Skin epidermis (tissue), 12 donors: ENCODE measurements around the gene EVPL.
"Not testable (repeated sequence)": the region's sequence is repeated elsewhere in the genome, so short reads cannot be mapped to it uniquely, and the experiment has no call there.

Experiments
- H3K27ac ChIP-seq, 21 experiments: fragments of 200-600 bp; sonication (generic) in 11 of 21; one replicate each; pipeline ENCODE4 v1.5.0; 2020; ENCODE audit warnings: mild to moderate bottlenecking in 3 of 21, inconsistent platforms in 2 of 21, moderate library complexity in 2 of 21
- H3K4me3 ChIP-seq, 7 experiments: fragments of 200-600 bp; sonication (generic) in 2 of 7; one replicate each; pipeline ENCODE4 v1.5.0; 2020; ENCODE audit warnings: inconsistent platforms in 2 of 7, mild to moderate bottlenecking in 2 of 7, moderate library complexity in 1 of 7

EVPL gene

GRCh38 chr17:76049836-76050537, 22.9 kb upstream of the EVPL start:
- Histone ChIP-seq H3K27ac (peak overlapping the region in 4 of 21 experiments; percentile 5 to 42 (median 26)), H3K4me3 (no peak overlapping the region)

- Histone ChIP-seq H3K4me3 (no peak overlapping the region), H3K27ac (no peak overlapping the region)
These were observed 22.1 kb upstream of the EVPL start for GRCh38 chr17:76049239-76049638.

- no peak overlapping the region for H3K4me3 ChIP-seq
- no peak overlapping the region for H3K27ac ChIP-seq
These were observed 21.6 kb upstream of the EVPL start for GRCh38 chr17:76048711-76049110.

- H3K4me3 ChIP-seq = no peak overlapping the region
- no peak overlapping the region for H3K27ac ChIP-seq
These were observed 21.0 kb upstream of the EVPL start for GRCh38 chr17:76048025-76048605.

DNA sequence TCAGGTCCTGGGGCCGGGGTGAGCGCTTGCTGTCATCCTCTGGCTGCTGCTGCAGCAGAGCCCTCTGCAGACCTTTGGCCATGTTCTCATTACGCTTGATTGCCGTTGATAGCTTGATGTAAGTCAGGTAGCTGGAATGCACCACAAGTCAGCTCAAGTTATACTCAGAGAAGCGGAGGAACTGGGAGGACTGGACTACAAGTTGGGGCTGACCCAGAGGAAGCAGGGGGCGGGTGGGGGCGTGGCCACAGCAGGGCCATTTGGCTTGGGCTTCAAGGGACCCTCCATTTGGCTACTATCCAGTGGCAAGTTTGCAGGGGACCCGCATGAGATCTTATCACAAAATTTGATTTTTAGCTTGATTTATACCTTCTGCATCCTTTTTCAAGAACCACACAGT, 19.0 kb upstream of the EVPL start:
- H3K4me3 ChIP-seq = no peak overlapping the region
- H3K27ac ChIP-seq = peak overlapping the region in 1 of 21 experiments; percentile 3

DNA sequence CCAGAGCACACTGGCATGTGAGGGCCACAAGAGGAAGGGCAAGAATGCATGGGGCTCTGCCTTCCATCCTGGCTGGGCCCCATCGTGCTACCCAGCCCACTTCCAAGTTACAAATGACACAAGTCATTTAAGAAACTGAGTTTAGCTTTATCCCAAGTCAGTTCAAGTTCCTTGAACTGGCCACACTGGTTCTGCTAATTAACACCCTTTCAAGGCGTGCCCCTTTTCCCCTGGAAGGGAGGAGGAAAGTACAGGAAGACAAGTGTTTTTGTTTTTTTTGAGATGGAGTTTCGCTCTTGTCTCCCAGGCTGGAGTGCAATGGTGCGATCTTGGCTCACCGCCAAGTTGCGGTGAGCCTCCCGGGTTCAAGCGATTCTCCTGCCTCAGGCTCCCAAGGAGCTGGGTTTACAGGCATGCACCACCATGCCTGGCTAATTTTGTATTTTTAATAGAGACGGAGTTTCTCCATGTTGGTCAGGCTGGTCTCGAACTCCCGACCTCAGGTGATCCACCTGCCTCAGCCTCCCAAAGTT, 17.4 kb upstream of the EVPL start:
- not testable (repeated sequence) for H3K4me3 ChIP-seq
- peak overlapping the region in 10 of 21 experiments; percentile 16 to 69 (median 48) for H3K27ac ChIP-seq

- peak overlapping the region in 1 of 21 experiments; percentile 69 for H3K27ac ChIP-seq
- H3K4me3 ChIP-seq = not testable (repeated sequence)
These were observed 15.8 kb upstream of the EVPL start for GRCh38 chr17:76042868-76043267.

DNA sequence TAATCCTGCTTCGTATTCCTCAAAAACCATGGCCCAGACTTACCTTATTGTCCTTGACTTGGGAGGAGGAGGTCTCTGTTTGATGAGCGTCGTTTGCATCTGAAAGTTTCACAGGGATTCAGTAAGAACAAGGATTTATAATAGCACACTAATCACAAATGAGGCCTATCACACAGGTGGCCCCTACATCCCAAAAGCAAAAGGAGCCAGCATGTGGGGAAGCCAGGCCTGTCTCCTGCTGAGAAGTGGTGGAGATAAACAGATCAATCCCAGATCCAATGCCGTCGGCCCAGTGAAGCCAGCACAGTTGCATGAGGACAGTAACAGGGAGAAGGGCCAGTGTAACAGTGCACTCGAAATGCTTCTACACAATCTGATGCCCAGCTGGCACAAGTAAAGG, 13.3 kb upstream of the EVPL start:
- no peak overlapping the region for H3K27ac ChIP-seq

DNA sequence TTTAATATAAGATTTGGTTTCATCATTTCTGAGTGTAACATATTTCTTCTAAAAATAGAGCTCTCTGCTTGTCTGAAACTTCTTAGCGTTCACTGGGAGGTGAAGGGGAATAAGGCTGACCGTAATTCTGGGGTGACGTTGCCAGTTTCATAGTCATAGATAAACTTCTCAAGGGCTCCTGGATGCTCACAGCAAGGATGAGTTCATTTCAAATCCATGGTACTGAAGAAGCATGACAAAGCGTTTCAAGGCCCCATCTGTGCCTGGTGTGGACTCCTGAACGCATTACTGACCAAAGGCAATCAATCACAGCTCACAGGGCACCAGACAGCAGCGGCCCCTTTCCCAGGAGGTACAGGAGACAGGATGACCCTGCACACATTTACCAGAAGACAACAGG, 12.0 kb upstream of the EVPL start:
- no peak overlapping the region for H3K27ac ChIP-seq
- no peak overlapping the region for H3K4me3 ChIP-seq

More for the DNA sequence above, 13.3 kb upstream of the EVPL start:
- H3K4me3 ChIP-seq = no peak overlapping the region

- Histone ChIP-seq H3K27ac (no peak overlapping the region), H3K4me3 (no peak overlapping the region)
These were observed 10.9 kb upstream of the EVPL start for GRCh38 chr17:76038050-76038449.

- H3K4me3 ChIP-seq = no peak overlapping the region
- H3K27ac ChIP-seq = no peak overlapping the region
These were observed 9.6 kb upstream of the EVPL start for GRCh38 chr17:76036497-76037261.

GRCh38 chr17:76034428-76035350, 7.6 kb upstream of the EVPL start:
- H3K4me3 ChIP-seq = no peak overlapping the region
- no peak overlapping the region for H3K27ac ChIP-seq

DNA sequence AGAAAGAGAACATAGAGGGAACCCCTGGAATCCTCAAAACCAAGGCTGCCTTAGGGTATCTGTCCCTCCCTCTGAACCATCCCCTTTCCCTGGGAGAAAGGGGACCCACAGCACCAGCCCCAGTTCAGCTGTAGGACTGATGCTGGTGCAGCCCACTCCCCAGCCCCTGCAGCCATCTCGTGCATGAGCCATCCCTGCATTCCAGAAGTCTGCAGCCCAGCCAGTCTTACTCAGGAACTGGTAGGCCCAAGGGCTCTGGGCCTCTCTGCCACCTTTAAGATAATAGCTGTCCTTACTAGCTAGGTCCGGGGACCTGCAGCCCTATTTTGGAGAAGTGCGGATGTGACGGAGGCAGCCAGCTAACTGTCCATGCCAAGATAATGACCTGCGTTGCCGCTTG, 6.0 kb upstream of the EVPL start:
- H3K4me3 ChIP-seq = no peak overlapping the region
- H3K27ac ChIP-seq = no peak overlapping the region

GRCh38 chr17:76032780-76033108, 5.6 kb upstream of the EVPL start:
- Histone ChIP-seq H3K27ac (no peak overlapping the region), H3K4me3 (no peak overlapping the region)

DNA sequence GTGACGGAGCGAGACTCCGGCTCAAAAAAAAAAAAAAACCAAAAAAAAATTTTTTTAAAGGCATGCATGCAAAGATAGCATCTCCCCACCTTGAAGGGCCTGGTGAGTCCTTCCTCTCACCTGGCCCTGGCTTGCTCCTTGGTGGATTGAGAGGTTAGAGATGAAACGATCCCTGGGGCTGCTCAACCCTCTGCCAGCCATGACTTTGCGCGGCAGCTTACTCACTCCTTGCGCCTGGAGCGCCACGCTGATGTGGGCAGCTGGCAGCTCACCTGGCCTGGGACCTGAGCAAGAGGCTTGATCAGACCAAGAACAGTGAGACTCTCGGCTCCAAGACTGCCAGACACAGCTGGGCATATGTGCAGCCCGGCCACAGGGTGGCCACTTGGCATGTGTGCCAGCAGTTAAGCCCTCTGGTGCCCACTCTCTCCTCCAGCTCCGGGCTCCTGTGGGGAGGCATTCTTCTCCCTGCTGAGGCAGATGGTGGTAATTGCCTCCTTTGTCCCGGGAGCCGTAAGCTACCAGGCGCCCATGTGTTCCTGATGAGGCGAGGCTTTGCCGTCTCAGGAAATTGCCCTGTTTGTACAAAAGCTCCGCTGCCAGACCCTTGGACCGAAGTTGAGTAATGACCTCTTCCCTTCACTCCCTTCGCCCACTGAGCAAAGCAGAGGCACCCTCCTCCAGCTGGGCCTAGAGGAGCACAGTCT, 5.1 kb upstream of the EVPL start:
- Histone ChIP-seq H3K27ac (no peak overlapping the region), H3K4me3 (no peak overlapping the region)

DNA sequence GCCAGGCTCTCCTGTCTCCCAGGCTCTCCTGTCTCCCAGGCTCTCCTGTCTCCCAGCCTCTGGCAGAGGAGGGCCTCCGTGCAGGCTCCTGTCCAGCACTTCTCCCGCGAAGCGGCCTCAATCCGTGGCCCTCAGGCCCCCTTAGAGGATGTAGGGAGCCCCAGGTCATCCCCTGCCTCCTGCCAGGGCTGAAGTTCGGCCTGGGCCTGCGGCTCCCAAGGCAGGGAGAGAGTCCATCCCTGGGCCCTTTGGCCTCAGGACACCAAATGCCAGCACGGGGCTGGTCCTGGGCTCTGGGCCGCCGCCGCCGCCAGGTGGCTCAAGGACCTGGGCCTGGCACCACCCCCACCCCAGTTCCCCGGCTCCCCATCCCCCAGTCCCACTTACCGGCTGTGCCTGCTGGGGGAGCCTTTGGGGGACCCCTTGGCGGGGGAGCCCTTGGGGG, 370 bp downstream of the EVPL start:
- Histone ChIP-seq H3K4me3 (peak overlapping the region; percentile 27 to 51 (median 46)), H3K27ac (peak overlapping the region; percentile 31 to 93 (median 87))

DNA sequence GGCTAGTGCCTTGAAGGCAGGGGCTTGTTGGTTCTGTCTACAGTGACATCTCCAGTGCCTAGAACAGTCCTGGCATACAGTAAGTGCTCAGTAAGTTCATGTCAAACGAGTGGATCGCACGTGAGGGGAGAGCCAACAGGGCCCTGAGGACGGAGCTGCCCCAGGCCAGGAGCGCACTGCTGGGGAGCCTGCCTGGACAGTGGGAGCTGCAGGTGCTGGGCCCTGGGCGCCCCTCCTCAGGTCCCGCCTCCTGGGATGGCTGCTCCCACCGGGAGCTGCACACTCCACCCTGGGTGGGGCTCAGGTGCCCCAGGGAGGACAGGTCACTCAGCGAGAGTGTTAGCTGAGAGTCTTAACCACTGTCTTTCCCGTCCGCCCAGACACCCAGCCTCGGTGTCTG, 1.8 kb downstream of the EVPL start:
- Histone ChIP-seq H3K4me3 (peak overlapping the region; percentile 27 to 51 (median 46)), H3K27ac (peak overlapping the region in 11 of 21 experiments; percentile 1 to 93 (median 87))

DNA sequence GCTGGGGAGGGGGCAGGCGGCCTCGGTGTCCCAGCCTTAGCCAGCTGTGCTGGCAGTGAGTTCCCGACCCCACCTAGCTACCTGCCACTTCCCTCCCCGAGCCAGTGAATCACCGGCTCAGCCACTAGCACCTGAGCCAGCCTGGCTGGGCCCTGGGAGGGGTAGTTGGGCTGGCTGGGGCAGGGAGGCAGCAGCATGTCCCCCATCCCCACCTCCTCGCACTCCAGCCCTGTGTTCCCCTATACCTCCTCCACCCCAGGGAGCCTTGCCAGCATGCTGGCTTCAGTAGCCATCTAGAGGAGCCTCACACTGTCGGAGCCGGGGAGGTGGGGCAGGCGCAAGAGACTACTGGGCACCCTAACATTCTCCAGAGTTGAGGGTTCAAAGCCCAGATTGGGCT, 2.8 kb downstream of the EVPL start:
- Histone ChIP-seq H3K27ac (peak overlapping the region in 1 of 21 experiments; percentile 4), H3K4me3 (no peak overlapping the region)

- peak overlapping the region in 1 of 21 experiments; percentile 4 for H3K27ac ChIP-seq
- H3K4me3 ChIP-seq = no peak overlapping the region
These were observed 3.2 kb downstream of the EVPL start for GRCh38 chr17:76023900-76024237.
